HG03139 (cell line): ENCODE measurements around the gene PRDM16.

ENCODE experiments used
- ATAC-seq: cut with Tn5 transposase; IDR thresholded peaks from one replicate; pipeline ENCODE4 v1.9.1; 2021; ENCODE audit not compliant: unreplicated experiment

Gene PRDM16

DNA sequence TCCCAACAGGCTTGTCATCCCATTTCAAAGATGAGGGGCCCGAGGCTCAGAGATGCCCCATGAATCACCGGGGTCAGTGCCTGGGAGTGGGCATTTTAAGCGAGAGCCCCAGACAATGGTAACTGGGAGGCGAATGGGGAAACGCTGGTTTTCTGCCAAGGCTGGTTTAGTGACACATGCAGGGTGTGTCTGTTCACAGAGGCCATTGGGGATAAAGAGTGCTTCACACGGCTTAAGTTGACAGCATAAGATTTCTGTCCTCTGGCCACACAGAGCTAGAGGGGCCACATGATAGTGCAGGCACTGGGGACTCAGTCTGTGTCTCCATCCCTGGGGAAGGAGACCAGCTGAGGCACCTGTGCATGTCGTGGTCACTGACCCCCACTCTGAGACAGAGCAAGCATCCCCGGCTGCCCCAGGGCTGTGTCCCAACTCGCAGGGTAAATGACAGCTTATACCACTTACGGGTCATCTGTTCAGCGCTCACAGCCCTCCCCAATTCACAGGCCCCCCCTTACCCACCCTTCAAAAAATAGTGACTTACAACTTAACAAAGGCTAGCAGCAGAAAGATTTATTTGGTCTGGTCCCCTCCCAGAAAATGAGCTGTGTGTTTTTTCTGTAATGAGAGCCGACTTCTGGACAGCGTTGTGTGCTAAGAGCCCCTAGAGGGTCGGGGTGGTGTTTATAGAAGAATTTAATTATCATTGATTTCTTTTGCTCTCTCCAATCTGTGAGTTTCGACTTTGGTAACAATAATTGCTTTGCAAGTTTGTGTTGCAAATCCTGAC, 350.6 kb downstream of the PRDM16 start:
- ATAC-seq = no peak

- no peak for ATAC-seq
These were observed 351.4 kb downstream of the PRDM16 start for GRCh38 chr1:3420218-3420951.

DNA sequence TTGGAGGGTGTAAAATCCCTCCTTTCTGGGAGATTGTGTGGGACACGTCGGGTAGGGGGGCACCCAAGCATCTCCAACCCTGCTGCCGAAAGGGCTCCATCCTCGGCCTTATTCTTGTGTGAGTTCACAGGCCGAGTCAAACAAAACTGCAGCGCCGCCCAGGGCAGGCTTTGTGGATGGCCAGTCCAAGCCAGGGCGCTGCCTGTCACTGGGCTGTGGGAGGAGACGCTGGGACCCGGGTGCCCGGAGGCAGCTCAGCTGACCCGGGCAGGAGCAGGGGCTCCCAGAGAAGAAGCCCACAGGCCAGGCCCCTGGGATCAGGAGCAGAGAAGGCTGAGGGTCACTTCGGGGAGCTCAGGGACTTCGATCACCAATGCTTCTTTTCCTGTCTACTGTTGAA, 353.6 kb downstream of the PRDM16 start:
- no peak for ATAC-seq

GRCh38 chr1:3423245-3423829, 354.3 kb downstream of the PRDM16 start:
- ATAC-seq = no peak

GRCh38 chr1:3423896-3424611, 355.1 kb downstream of the PRDM16 start:
- ATAC-seq = no peak

DNA sequence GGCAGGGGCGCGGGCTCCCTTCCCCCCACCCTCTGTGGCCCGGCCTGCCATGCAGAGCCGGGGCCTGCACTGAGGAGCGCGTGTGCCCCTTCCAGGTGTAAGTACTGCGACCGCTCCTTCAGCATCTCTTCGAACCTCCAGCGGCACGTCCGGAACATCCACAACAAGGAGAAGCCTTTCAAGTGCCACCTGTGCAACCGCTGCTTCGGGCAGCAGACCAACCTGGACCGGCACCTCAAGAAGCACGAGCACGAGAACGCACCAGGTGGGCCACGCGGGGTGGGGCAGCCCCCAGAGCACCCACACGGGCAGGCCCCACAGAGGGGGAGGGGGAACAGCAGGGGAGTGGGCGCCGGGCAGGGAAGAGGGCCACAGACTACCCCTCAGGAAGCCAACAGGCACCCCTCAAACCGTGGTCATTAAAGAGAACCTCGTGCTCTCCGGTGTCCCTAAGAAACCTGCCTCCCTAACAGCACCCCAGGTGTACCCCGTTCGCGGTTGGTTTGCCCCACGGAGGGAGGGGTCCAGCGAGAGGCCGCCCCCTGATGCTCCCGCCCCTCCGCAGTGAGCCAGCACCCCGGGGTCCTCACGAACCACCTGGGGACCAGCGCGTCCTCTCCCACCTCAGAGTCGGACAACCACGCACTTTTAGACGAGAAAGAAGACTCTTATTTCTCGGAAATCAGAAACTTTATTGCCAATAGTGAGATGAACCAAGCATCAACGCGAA, 356.6 kb downstream of the PRDM16 start:
- ATAC-seq = no peak

GRCh38 chr1:3426956-3427535, 358.0 kb downstream of the PRDM16 start:
- ATAC-seq = no peak

GRCh38 chr1:3427711-3428704, 359.0 kb downstream of the PRDM16 start:
- no peak for ATAC-seq

DNA sequence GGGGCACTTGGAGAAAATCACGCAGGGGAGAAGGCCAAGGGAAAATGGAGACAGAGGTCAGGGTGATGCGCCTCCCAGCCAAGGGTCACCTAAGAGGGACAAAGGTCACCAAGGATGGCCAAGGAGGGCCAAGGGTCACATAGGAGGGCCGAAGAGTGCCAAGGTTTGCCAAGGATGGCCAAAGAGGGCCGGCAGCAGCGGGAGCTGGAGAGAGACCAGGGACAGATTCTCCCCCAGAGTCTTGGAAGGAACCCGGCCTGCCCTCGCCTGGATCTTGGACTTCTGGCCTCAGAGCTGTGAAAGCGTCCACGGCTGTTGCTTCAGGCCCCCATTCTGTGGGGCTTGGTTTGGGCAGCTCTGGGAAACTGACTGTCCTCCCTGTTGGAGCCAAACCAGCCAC, 359.9 kb downstream of the PRDM16 start:
- no peak for ATAC-seq

DNA sequence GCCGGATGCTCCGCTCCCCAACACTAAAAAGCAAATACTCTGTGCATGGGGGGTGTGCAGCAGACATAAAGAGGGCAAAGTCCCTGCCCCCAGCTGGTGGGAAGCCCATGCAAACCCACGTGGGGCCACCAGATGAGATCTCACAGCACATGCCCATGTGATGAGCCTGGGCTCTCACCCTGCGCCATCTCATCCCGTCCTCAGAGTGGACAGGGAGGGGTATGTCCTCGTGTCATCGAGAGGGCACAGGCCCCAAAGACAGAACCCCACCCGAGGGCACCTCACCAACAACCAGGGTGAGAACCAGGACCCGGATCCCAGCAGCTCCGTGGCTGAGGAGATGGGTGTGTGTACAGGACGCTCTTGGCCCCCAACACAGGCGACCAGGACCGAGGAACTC, 360.3 kb downstream of the PRDM16 start:
- no peak for ATAC-seq

- ATAC-seq = no peak
These were observed 360.8 kb downstream of the PRDM16 start for GRCh38 chr1:3429766-3430165.

GRCh38 chr1:3430406-3430805, 361.4 kb downstream of the PRDM16 start:
- no peak for ATAC-seq

- ATAC-seq = no peak
These were observed 361.8 kb downstream of the PRDM16 start for GRCh38 chr1:3430820-3431219.

GRCh38 chr1:3431266-3431665, 362.3 kb downstream of the PRDM16 start:
- ATAC-seq = no peak

DNA sequence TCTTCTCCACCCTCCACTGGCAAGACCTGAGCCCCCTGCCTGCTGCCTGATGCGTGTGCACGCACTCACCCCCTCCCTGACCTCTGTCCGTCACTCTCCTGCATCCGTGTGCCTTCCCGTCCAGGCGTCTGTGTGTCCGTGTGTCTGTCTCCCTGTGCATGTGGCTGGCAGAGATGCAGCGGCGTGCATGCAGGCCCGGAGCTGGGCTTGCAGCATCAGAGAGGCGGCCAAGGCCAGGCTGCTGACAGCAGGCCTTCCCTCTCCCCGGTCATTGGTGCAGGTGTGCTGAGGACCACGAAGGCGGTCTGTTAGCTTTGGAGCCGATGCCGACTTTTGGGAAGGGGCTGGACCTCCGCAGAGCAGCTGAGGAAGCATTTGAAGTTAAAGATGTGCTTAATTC, 362.7 kb downstream of the PRDM16 start:
- no peak for ATAC-seq

- ATAC-seq = no peak
These were observed 363.3 kb downstream of the PRDM16 start for GRCh38 chr1:3432306-3432705.

DNA sequence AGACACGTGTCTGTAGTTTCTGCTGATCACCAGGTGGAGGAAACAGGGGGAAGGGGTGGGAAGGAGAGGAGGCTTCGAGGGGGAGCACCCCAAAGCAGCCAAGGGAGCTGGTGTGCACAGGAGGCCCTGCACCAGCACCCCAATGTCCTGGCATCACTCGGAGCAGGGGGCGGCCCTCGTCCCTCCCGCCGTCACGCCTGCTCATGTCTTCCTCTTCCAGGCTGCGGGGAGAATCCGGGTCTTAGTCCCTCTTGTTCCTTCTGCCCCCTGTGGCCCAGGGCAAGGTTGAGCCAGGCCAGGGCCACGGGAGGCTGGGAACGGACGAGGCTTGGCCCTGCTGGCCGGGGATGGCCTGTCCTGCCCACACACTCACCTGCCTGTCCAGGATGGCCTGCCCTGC, 364.1 kb downstream of the PRDM16 start:
- ATAC-seq = no peak

- ATAC-seq = no peak
These were observed 364.8 kb downstream of the PRDM16 start for GRCh38 chr1:3433596-3434320.
